BLaER1 treated with 17β-estradiol and CSF1 and Interleukin-3, amounts not matched to agents 10 nM and 100 nM (cell line): ENCODE results near the gene SLC7A9.
"Not testable (repeated sequence)": the region's sequence is repeated elsewhere in the genome, so short reads cannot be mapped to it uniquely, and the experiment has no call there.

ENCODE experiments used
- H3K27ac ChIP-seq, 11 experiments: shearing (Covaris generic); formaldehyde crosslinking; 2 replicates each; pipeline ENCODE4 v1.8.1; 2022
- H3K27me3 ChIP-seq, 11 experiments: shearing (Covaris generic); formaldehyde crosslinking; 2 replicates each; pipeline ENCODE4 v1.8.1; 2022
- H3K36me3 ChIP-seq, 11 experiments: shearing (Covaris generic); formaldehyde crosslinking; 2 replicates each; pipeline ENCODE4 v1.8.1; 2022
- H3K4me1 ChIP-seq, 10 experiments: shearing (Covaris generic); formaldehyde crosslinking; 2 replicates each; pipeline ENCODE4 v1.8.1; 2022
- H3K4me2 ChIP-seq, 11 experiments: shearing (Covaris generic); formaldehyde crosslinking; 2 replicates each; pipeline ENCODE4 v1.8.1; 2022
- H3K4me3 ChIP-seq, 10 experiments: shearing (Covaris generic); formaldehyde crosslinking; 2 replicates each; pipeline ENCODE4 v1.8.1; 2022
- H3K9ac ChIP-seq, 11 experiments: shearing (Covaris generic); formaldehyde crosslinking; 2 replicates each; pipeline ENCODE4 v1.8.1; 2022
- H3K9me3 ChIP-seq, 11 experiments: shearing (Covaris generic); formaldehyde crosslinking; replicated peaks in 1 of 11; 2 replicates each; pipeline ENCODE4 v1.8.1; 2022
- H4K20me1 ChIP-seq, 11 experiments: shearing (Covaris generic); formaldehyde crosslinking; 2 replicates each; pipeline ENCODE4 v1.8.1; 2022
- Cebpa-rat ChIP-seq, 11 experiments: shearing (Covaris generic); IDR thresholded peaks; 2 replicates each; pipeline ENCODE4 v1.8.1; 2022

The SLC7A9 gene

GRCh38 chr19:32802840-32803239 lies 66.7 kb downstream of the SLC7A9 start:
- Histone ChIP-seq H3K4me3 (no peak overlapping the region), H3K4me1 (peaks cover 0 to 9% (median 3%) of the 10 kb centered on the region in 10 experiments; a peak in 9 of 20 replicates), H3K27me3 (no peaks in the 10 kb centered on the region), H3K27ac (no peak overlapping the region), H3K9me3 (no peaks in the 10 kb centered on the region), H3K9ac (no peak overlapping the region), H4K20me1 (no peaks in the 10 kb centered on the region), H3K36me3 (no peaks in the 10 kb centered on the region), H3K4me2 (no peak overlapping the region)
- TF ChIP-seq Cebpa-rat (IDR thresholded peaks at IDR 0.05) = no peak

- TF ChIP-seq Cebpa-rat (IDR thresholded peaks at IDR 0.05) = no peak
- Histone ChIP-seq H3K36me3 (no peaks in the 10 kb centered on the region), H4K20me1 (no peaks in the 10 kb centered on the region), H3K27ac (no peak overlapping the region), H3K9me3 (no peaks in the 10 kb centered on the region), H3K4me2 (peak overlapping the region in 4 of 11 experiments; percentile 13 to 36 (median 26); a peak in 6 of 22 replicates), H3K4me1 (peaks cover 0 to 9% (median 3%) of the 10 kb centered on the region in 10 experiments; a peak in 9 of 20 replicates), H3K4me3 (no peak overlapping the region), H3K9ac (no peak overlapping the region), H3K27me3 (no peaks in the 10 kb centered on the region)
Measured at GRCh38 chr19:32800754-32801153, 68.8 kb downstream of the SLC7A9 start.

GRCh38 chr19:32800191-32800590 lies 69.4 kb downstream of the SLC7A9 start:
- H4K20me1 ChIP-seq = no peaks in the 10 kb centered on the region
- no peaks in the 10 kb centered on the region for H3K27me3 ChIP-seq
- no peak overlapping the region for H3K4me3 ChIP-seq
- TF ChIP-seq Cebpa-rat (IDR thresholded peaks at IDR 0.05) = no peak
- H3K4me2 ChIP-seq = no peak overlapping the region
- H3K4me1 ChIP-seq = peaks cover 0 to 9% (median 3%) of the 10 kb centered on the region in 10 experiments; a peak in 9 of 20 replicates
- no peaks in the 10 kb centered on the region for H3K9me3 ChIP-seq
- no peak overlapping the region for H3K9ac ChIP-seq
- H3K27ac ChIP-seq = no peak overlapping the region
- no peaks in the 10 kb centered on the region for H3K36me3 ChIP-seq

- Histone ChIP-seq H3K9me3 (no peaks in the 10 kb centered on the region), H3K27me3 (no peaks in the 10 kb centered on the region), H3K9ac (no peak overlapping the region), H3K36me3 (no peaks in the 10 kb centered on the region), H3K4me2 (no peak overlapping the region), H3K27ac (no peak overlapping the region), H4K20me1 (no peaks in the 10 kb centered on the region), H3K4me3 (no peak overlapping the region), H3K4me1 (peaks cover 0 to 9% (median 3%) of the 10 kb centered on the region in 10 experiments; a peak in 9 of 20 replicates)
- TF ChIP-seq Cebpa-rat (IDR thresholded peaks at IDR 0.05) = no peak
Measured at GRCh38 chr19:32798201-32798600, 71.4 kb downstream of the SLC7A9 start.

- Histone ChIP-seq H3K4me2 (no peak overlapping the region), H4K20me1 (no peaks in the 10 kb centered on the region), H3K27ac (no peak overlapping the region), H3K4me1 (peaks cover 0 to 4% (median 0%) of the 10 kb centered on the region in 10 experiments; a peak in 1 of 20 replicates), H3K9me3 (0 out of 22 replicates have a peak, but pooled peaks cover 0 to 3% (median 0%) of the 10 kb centered on the region in 11 experiments), H3K36me3 (no peaks in the 10 kb centered on the region), H3K9ac (no peak overlapping the region), H3K27me3 (no peaks in the 10 kb centered on the region), H3K4me3 (no peak overlapping the region)
- no peak for TF ChIP-seq Cebpa-rat (IDR thresholded peaks at IDR 0.05)
Measured at GRCh38 chr19:32789429-32789828, 80.1 kb downstream of the SLC7A9 start.

- H3K27me3 ChIP-seq, H3K4me1 ChIP-seq, H3K4me3 ChIP-seq, H3K9ac ChIP-seq, H3K9me3 ChIP-seq, H3K4me2 ChIP-seq, H3K36me3 ChIP-seq, H3K27ac ChIP-seq, H4K20me1 ChIP-seq: not testable (repeated sequence)
Measured at GRCh38 chr19:32787895-32788294, 81.7 kb downstream of the SLC7A9 start.

- H4K20me1 ChIP-seq, H3K4me2 ChIP-seq: not testable (repeated sequence)
Measured at GRCh38 chr19:32787161-32787813, 82.3 kb downstream of the SLC7A9 start.

GRCh38 chr19:32782089-32782488 lies 87.5 kb downstream of the SLC7A9 start:
- not testable (repeated sequence) for H3K27me3 ChIP-seq, H3K9ac ChIP-seq, H4K20me1 ChIP-seq, H3K4me2 ChIP-seq, H3K4me3 ChIP-seq, H3K36me3 ChIP-seq, H3K27ac ChIP-seq, H3K4me1 ChIP-seq
- H3K9me3 ChIP-seq = peaks cover 12 to 29% (median 19%) of the 10 kb centered on the region in 11 experiments; a peak in 20 of 22 replicates

More at GRCh38 chr19:32787161-32787813, 82.3 kb downstream of the SLC7A9 start:
- peaks cover 0 to 10% (median 5%) of the 10 kb centered on the region in 11 experiments; a peak in 2 of 22 replicates for H3K9me3 ChIP-seq
- not testable (repeated sequence) for H3K4me3 ChIP-seq, H3K4me1 ChIP-seq, H3K27ac ChIP-seq, H3K9ac ChIP-seq, H3K36me3 ChIP-seq, H3K27me3 ChIP-seq

GRCh38 chr19:32781280-32781679 lies 88.3 kb downstream of the SLC7A9 start:
- Histone ChIP-seq H4K20me1 (no peaks in the 10 kb centered on the region), H3K9me3 (peaks cover 12 to 29% (median 19%) of the 10 kb centered on the region in 11 experiments; a peak in 20 of 22 replicates), H3K27ac (no peak overlapping the region), H3K9ac (no peak overlapping the region), H3K4me3 (no peak overlapping the region), H3K27me3 (no peaks in the 10 kb centered on the region), H3K4me2 (no peak overlapping the region), H3K36me3 (no peaks in the 10 kb centered on the region), H3K4me1 (peaks cover 0 to 8% (median 5%) of the 10 kb centered on the region in 10 experiments; a peak in 9 of 20 replicates)
- no peak for TF ChIP-seq Cebpa-rat (IDR thresholded peaks at IDR 0.05)
